Measurements from ENCODE around the gene TC2N. TPM values are rescaled to one million over a fixed set of nuclear protein-coding genes. Genes with fewer than 3 reads are reported as not detected.
"Not testable (repeated sequence)": the region's sequence is repeated elsewhere in the genome, so short reads cannot be mapped to it uniquely, and the experiment has no call there.

The TC2N gene
- total RNA-seq, 1 donor from 2014 or later, result 56.7 TPM

GRCh38 chr14:91899806-91900205 lies 32.5 kb upstream of the TC2N start:
- intact Hi-C loops (cut with DNase I), result no loop called here
- Histone ChIP-seq H3K27me3 (no peaks in the 10 kb centered on the region), H3K4me1 (peaks cover 28% of the 10 kb centered on the region), H3K36me3 (no peaks in the 10 kb centered on the region), H3K4me3 (no peak overlapping the region), H3K27ac (peak overlapping the region; percentile 63), H3K9me3 (no peaks in the 10 kb centered on the region)
- DNase-seq, result no peak
- TF ChIP-seq CTCF (IDR thresholded peaks at IDR 0.05), result no peak
- no peak for ATAC-seq

- ATAC-seq (peak; percentile 58), DNase-seq (no peak)
- Histone ChIP-seq H3K27me3 (no peaks in the 10 kb centered on the region), H3K36me3 (no peaks in the 10 kb centered on the region), H3K27ac (peak overlapping the region; percentile 63), H3K9me3 (no peaks in the 10 kb centered on the region), H3K4me1 (peaks cover 28% of the 10 kb centered on the region), H3K4me3 (no peak overlapping the region)
- TF ChIP-seq CTCF (IDR thresholded peaks at IDR 0.05), result peak; percentile 24
- intact Hi-C loops (cut with DNase I), result no loop called here
These were observed 31.9 kb upstream of the TC2N start for GRCh38 chr14:91899213-91899612.

- intact Hi-C loops (cut with DNase I), result no loop called here
- Histone ChIP-seq H3K27ac (peak overlapping the region; percentile 51), H3K27me3 (no peaks in the 10 kb centered on the region), H3K4me1 (peaks cover 28% of the 10 kb centered on the region), H3K9me3 (no peaks in the 10 kb centered on the region), H3K36me3 (no peaks in the 10 kb centered on the region), H3K4me3 (no peak overlapping the region)
- DNase-seq (no peak), ATAC-seq (no peak)
- TF ChIP-seq CTCF (IDR thresholded peaks at IDR 0.05), result no peak
These were observed 31.0 kb upstream of the TC2N start for GRCh38 chr14:91898372-91898771.

- Histone ChIP-seq H3K27ac (peak overlapping the region; percentile 51), H3K4me1 (peaks cover 30% of the 10 kb centered on the region)
- H3K27me3 ChIP-seq; H3K36me3 ChIP-seq; intact Hi-C loops (cut with DNase I); DNase-seq; H3K4me3 ChIP-seq; ATAC-seq; H3K9me3 ChIP-seq: not testable (repeated sequence)
These were observed 30.4 kb upstream of the TC2N start for GRCh38 chr14:91897716-91898115.

GRCh38 chr14:91897106-91897701 lies 29.9 kb upstream of the TC2N start:
- intact Hi-C loops (cut with DNase I), result no loop called here
- H3K4me1 ChIP-seq, result peaks cover 30% of the 10 kb centered on the region
- no peak overlapping the region for H3K4me3 ChIP-seq
- no peaks in the 10 kb centered on the region for H3K27me3 ChIP-seq
- H3K9me3 ChIP-seq, result no peaks in the 10 kb centered on the region
- peak; percentile 85 for DNase-seq
- TF ChIP-seq CTCF (IDR thresholded peaks at IDR 0.05), result no peak
- H3K27ac ChIP-seq, result peak overlapping the region; percentile 51
- no peaks in the 10 kb centered on the region for H3K36me3 ChIP-seq
- ATAC-seq, result peak; percentile 84

- no peak for TF ChIP-seq CTCF (IDR thresholded peaks at IDR 0.05)
- intact Hi-C loops (cut with DNase I), result no loop called here
- Histone ChIP-seq H3K36me3 (no peaks in the 10 kb centered on the region), H3K4me3 (no peak overlapping the region), H3K4me1 (peaks cover 33% of the 10 kb centered on the region), H3K27ac (no peak overlapping the region), H3K9me3 (no peaks in the 10 kb centered on the region), H3K27me3 (no peaks in the 10 kb centered on the region)
- no peak for ATAC-seq
- DNase-seq, result no peak
These were observed 29.1 kb upstream of the TC2N start for GRCh38 chr14:91896419-91896818.

Measured in upper lobe of right lung (tissue), 1 donor.